GM18511 (cell line): ENCODE results near the gene RAB11FIP3.

Experiments
- ATAC-seq: cut with Tn5 transposase; IDR thresholded peaks from one replicate; pipeline ENCODE4 v1.9.1; 2021; ENCODE audit warnings: mild to moderate bottlenecking, moderate library complexity; ENCODE audit not compliant: unreplicated experiment

Gene RAB11FIP3

GRCh38 chr16:515175-515938, 89.9 kb downstream of the RAB11FIP3 start:
- no peak for ATAC-seq

DNA sequence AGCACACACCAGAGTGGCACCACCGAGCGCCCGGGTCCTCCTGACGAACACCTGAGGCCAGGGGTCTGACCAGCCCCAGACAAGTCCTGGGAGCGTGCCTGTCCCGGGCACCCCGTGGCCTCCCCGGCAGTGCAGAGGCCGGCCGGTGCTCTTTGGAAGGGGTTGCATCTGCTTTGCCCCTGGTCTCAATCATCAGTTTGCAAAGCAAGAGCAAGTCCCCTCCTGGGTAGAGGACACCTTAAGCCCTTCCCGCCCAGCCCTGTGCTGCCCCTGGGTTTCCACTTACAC, 90.4 kb downstream of the RAB11FIP3 start:
- ATAC-seq: no peak

- ATAC-seq: no peak
Measured at GRCh38 chr16:516301-516700, 90.9 kb downstream of the RAB11FIP3 start.

- no peak for ATAC-seq
Measured at GRCh38 chr16:518858-519257, 93.4 kb downstream of the RAB11FIP3 start.

DNA sequence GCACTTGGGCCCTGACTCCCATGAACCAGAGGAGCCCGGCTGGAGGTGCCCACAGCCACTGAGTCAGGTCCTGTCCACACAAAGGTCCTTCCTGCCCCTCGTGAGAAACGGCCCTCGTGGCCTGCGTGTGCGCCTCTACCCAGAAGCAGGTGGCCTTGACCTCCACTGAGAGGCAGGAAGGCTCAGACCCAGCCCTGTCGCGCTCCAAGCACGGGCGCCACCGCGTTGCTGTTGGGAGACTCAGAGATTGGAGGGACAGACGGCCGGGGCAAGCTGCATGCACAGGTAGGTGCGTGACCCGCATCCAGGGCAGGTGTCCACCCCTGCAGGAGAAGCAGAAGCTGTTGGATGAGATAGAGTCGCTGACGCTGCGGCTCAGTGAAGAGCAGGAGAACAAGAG, 94.0 kb downstream of the RAB11FIP3 start:
- no peak for ATAC-seq

DNA sequence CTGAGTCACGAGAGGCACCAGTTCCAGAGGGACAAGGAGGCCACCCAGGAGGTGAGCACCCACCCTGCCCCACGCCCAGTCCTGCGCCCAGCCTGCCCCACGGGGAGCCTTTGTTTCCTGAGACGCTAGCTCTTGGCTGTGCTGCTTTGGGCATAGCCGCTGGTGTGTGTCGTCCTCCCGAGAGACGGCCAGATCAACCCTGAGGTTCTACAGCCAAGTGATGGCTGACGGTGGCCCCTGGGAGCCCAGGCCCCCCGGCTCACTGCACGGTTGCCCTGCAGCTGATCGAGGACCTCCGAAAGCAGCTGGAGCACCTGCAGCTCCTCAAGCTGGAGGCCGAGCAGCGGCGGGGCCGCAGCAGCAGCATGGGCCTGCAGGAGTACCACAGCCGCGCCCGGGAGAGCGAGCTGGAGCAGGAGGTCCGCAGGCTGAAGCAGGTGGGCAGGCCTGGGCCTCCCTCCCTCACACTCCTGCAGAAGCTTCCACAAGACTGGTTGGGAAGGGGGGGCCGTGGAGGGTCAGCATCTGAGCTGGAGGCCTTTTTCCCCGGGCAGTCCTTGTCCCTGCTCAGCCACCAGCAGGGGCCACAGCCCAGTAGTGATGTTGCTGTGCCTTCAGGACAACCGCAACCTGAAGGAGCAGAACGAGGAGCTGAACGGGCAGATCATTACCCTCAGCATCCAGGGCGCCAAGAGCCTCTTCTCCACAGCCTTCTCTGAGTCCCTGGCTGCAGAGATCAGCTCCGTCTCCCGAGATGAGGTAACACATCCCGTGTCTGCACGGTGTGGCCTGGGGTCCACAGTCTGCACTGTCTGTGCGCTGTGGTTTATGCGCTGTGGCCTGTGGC, 94.6 kb downstream of the RAB11FIP3 start:
- no peak for ATAC-seq

GRCh38 chr16:520847-521246, 95.4 kb downstream of the RAB11FIP3 start:
- no peak for ATAC-seq

- ATAC-seq: no peak
Measured at GRCh38 chr16:521381-522210, 96.1 kb downstream of the RAB11FIP3 start.

GRCh38 chr16:522320-523096, 97.1 kb downstream of the RAB11FIP3 start:
- ATAC-seq: no peak

GRCh38 chr16:523097-523741, 97.8 kb downstream of the RAB11FIP3 start:
- no peak for ATAC-seq

DNA sequence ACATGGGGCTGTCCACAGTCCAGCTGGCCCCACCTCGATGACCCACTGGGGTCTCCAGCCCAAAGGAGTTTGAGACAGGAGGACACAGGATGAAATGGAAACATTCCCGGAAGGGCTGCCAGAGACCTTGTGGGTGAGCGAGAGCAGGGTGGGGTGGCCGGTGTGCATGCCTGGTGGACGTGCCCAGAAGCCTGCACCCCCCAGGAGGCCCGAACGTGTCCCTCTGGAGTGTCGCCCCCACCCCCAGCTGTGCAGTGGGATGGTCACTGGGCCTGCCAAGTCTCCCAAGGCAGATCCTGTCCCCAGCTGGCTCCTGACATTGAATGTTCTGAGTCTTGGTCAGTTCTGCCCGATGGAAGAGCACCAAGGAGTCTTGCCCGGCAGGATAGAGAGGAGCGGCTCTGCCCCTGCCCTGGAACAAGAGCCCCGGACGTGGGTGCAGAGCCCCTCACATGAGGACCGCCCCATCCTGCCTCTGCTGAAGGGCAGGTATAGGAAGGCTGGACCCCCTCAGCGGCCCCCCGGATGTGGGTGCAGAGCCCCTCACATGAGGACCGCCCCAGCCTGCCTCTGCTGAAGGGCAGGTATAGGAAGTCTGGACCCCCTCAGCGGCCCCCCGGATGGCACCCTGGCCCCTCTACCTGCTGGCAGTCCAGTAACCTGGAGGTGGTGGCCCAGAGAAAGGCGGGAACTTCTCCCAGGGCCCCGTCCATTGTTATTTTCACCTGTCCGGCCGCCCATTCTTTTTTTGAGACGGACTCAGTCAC, 99.0 kb downstream of the RAB11FIP3 start:
- ATAC-seq: no peak

GRCh38 chr16:525123-525519, 99.7 kb downstream of the RAB11FIP3 start:
- no peak for ATAC-seq

GRCh38 chr16:525520-526180, 100.2 kb downstream of the RAB11FIP3 start:
- ATAC-seq: no peak

DNA sequence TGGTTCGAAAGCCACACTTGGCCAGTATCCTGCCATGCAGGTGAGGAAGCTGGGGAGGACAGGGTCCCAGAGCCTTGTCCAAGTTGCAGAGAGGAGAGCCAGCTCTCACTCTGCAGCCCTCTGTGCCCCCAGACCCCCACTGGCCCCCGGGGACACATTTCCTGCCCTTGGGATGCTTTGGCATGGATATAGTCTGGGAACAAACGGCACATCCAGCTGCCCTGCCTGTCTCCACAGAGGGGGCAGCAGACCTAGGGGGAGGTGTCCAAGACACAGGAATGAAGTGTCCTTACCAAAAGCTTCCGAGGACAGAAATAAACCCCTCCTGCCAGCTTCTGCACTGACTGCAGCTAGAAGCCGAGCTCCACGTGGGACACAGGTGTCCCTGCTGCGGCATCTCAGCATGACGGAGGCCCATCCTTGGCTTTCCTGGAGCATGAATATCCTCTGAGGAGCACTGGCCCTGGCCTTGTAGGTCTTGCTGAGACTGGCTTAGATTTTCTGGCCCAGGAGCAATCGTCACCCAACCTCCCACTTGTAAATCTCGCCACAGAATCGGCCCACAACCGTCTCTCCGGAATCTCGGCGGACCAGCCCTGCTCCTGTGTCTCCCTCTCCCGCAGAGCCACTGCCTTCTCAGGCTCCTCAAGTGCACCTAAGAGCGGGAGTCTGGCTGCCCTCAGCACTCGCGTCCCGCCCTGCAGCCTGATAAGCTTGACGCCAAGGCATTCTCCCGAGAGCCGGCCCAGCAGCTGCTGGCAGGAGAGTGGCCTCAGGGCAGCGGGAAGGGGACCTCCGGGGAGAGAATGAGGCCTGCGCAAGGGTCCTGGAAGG, 100.9 kb downstream of the RAB11FIP3 start:
- no peak for ATAC-seq

DNA sequence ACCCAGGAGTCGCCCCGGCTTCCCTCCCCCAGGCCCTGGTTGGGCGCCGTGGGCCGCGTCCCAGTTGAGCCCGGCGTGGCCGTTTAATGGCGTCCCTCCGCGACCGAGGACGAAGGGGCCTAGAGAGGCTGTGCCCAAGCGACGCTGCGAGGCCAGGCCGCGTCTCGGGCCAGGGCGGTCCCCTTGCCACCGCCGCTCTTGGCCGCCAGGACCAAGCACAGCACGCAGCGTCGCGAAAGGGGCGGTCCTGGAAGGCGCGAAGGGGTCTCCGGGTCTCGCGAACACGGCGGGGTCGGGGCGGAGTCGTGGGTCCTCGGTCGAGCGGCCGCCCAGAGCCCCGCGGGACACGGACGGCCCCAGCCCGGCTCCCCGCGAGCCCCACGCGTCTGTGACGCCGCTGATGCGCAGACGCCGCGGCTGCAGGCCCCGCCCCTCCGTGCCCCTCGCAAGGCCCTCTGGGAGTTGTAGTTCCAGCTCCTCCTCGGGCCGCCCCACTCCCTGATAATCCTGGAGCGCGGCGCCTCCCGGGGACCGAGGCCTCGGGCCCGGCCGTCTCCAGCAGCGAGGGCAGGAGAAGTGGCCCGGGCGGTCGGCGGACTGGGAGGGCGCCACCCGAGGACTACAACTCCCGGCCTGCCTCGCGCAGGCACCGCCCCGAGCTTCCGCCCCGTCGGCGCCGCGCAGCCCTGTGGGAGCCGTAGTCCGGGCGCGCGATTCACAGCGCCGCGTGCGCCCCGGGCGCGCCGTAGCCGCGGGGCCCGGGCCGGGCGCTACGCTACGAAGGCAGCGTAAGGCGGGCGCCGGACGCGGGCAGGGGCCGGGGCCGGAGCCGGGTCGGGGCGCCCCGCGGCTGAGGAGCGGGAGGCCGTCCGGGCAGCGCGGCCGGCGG, 101.8 kb downstream of the RAB11FIP3 start, which contains the start of gene CAPN15:
TSS of gene CAPN15 (plus strand) at position 698 of the 889 bp plus-strand sequence. CDS start 19,127 bp downstream, outside the sequence.
- peak; percentile 72 for ATAC-seq

GRCh38 chr16:528111-529011, 102.9 kb downstream of the RAB11FIP3 start:
- no peak for ATAC-seq
